Measurements from ENCODE around the gene SERINC1. TPM values are rescaled to one million over a fixed set of nuclear protein-coding genes. Genes with fewer than 3 reads are reported as not detected.
"Not testable (repeated sequence)": the region's sequence is repeated elsewhere in the genome, so short reads cannot be mapped to it uniquely, and the experiment has no call there.

The SERINC1 gene
- total RNA-seq, 1 experiment from 2014 or later: 57.6 TPM

- Histone ChIP-seq H3K9me2 (ENCODE audit: insufficient read depth) (no peaks in the 10 kb centered on the region), H3K9me3 (ENCODE audit: insufficient read depth, low read depth) (no peaks in the 10 kb centered on the region), H3K27me3 (ENCODE audit: insufficient read depth, low read depth) (no peaks in the 10 kb centered on the region), H3K79me2 (ENCODE audit: low read depth) (peaks cover 96% of the 10 kb centered on the region), H3K36me3 (ENCODE audit: low read depth) (peaks cover 27% of the 10 kb centered on the region; the same call in 1 of the 2 replicates), H3K4me1 (replicated peaks; ENCODE audit: insufficient read depth) (peaks cover 17% of the 10 kb centered on the region), H2AFZ (no peak overlapping the region), H4K20me1 (ENCODE audit: insufficient read depth) (peaks cover 95% of the 10 kb centered on the region), H3K4me2 (no peak overlapping the region), H3K4me3 (no peak overlapping the region), H3K27ac (no peak overlapping the region), H3F3A (ENCODE audit: insufficient read depth, low read depth) (no peaks in the 10 kb centered on the region)
- no peak for TF ChIP-seq CTCF (conservative IDR thresholded peaks at IDR 0.05)
- no peak for TF ChIP-seq EZH2 (IDR thresholded peaks at IDR 0.05; ENCODE audit: low read depth)
- BruUV-seq (replicated peaks): no TSS peak
- no peak for DNase-seq
- intact Hi-C loops (cut with micrococcal nuclease; ENCODE audit: unreplicated experiment): no loop called here
- ChIA-PET POLR2A (ENCODE audit: unreplicated experiment) (no interaction called here), CTCF (no interaction called here)
Observed at GRCh38 chr6:122461885-122462284, 9.7 kb downstream of the SERINC1 start.

GRCh38 chr6:122459865-122460416, 11.7 kb downstream of the SERINC1 start:
- H3K27ac ChIP-seq; POLR2A ChIA-PET (ENCODE audit: unreplicated experiment); H3K4me3 ChIP-seq; H3K27me3 ChIP-seq (ENCODE audit: insufficient read depth, low read depth); intact Hi-C loops (cut with micrococcal nuclease; ENCODE audit: unreplicated experiment); DNase-seq; H3F3A ChIP-seq (ENCODE audit: insufficient read depth, low read depth); H3K9me3 ChIP-seq (ENCODE audit: insufficient read depth, low read depth); BruUV-seq (replicated peaks); H3K9me2 ChIP-seq (ENCODE audit: insufficient read depth); CTCF ChIA-PET; H2AFZ ChIP-seq: not testable (repeated sequence)
- peak overlapping the region; percentile 7; the same call in 1 of the 2 replicates for H3K4me2 ChIP-seq
- H4K20me1 ChIP-seq (ENCODE audit: insufficient read depth): peaks cover 92% of the 10 kb centered on the region
- peaks cover 38% of the 10 kb centered on the region for H3K36me3 ChIP-seq (ENCODE audit: low read depth)
- peaks cover 17% of the 10 kb centered on the region for H3K4me1 ChIP-seq (replicated peaks; ENCODE audit: insufficient read depth)
- H3K79me2 ChIP-seq (ENCODE audit: low read depth): peaks cover 84% of the 10 kb centered on the region

- Histone ChIP-seq H3K36me3 (ENCODE audit: low read depth) (peaks cover 41% of the 10 kb centered on the region), H3K4me1 (replicated peaks; ENCODE audit: insufficient read depth) (peaks cover 17% of the 10 kb centered on the region), H4K20me1 (ENCODE audit: insufficient read depth) (peaks cover 85% of the 10 kb centered on the region), H3K4me2 (peak overlapping the region; percentile 7; the same call in 1 of the 2 replicates), H3K79me2 (ENCODE audit: low read depth) (peaks cover 76% of the 10 kb centered on the region), H3K27me3 (ENCODE audit: insufficient read depth, low read depth) (no peaks in the 10 kb centered on the region), H3K9me2 (ENCODE audit: insufficient read depth) (no peaks in the 10 kb centered on the region), H2AFZ (no peak overlapping the region), H3K9me3 (ENCODE audit: insufficient read depth, low read depth) (no peaks in the 10 kb centered on the region), H3F3A (ENCODE audit: insufficient read depth, low read depth) (no peaks in the 10 kb centered on the region; the same call in 1 of the 2 replicates), H3K4me3 (no peak overlapping the region), H3K27ac (peak overlapping the region; percentile 6; the same call in 1 of the 2 replicates)
- TF ChIP-seq EZH2 (IDR thresholded peaks at IDR 0.05; ENCODE audit: low read depth) (no peak), CTCF (conservative IDR thresholded peaks at IDR 0.05) (no peak)
- ChIA-PET POLR2A (ENCODE audit: unreplicated experiment) (no interaction called here), CTCF (no interaction called here)
- BruUV-seq (replicated peaks): no TSS peak
- intact Hi-C loops (cut with micrococcal nuclease; ENCODE audit: unreplicated experiment): no loop called here
- peak in 1 of 2 experiments; percentile 65 for DNase-seq
Observed at GRCh38 chr6:122459240-122459639, 12.4 kb downstream of the SERINC1 start.

- Histone ChIP-seq H3K36me3 (ENCODE audit: low read depth) (peaks cover 42% of the 10 kb centered on the region), H3K9me3 (ENCODE audit: insufficient read depth, low read depth) (no peaks in the 10 kb centered on the region), H3K27ac (no peak overlapping the region), H3K4me3 (no peak overlapping the region), H3F3A (ENCODE audit: insufficient read depth, low read depth) (peaks cover 4% of the 10 kb centered on the region; the same call in 1 of the 2 replicates), H3K9me2 (ENCODE audit: insufficient read depth) (no peaks in the 10 kb centered on the region), H2AFZ (no peak overlapping the region), H3K4me1 (replicated peaks; ENCODE audit: insufficient read depth) (peaks cover 17% of the 10 kb centered on the region), H3K4me2 (no peak overlapping the region), H3K27me3 (ENCODE audit: insufficient read depth, low read depth) (no peaks in the 10 kb centered on the region), H3K79me2 (ENCODE audit: low read depth) (peaks cover 65% of the 10 kb centered on the region), H4K20me1 (ENCODE audit: insufficient read depth) (peaks cover 74% of the 10 kb centered on the region)
- no peak for DNase-seq
- intact Hi-C loops (cut with micrococcal nuclease; ENCODE audit: unreplicated experiment): no loop called here
- POLR2A ChIA-PET (ENCODE audit: unreplicated experiment): no interaction called here
- CTCF ChIA-PET: no interaction called here
- no peak for TF ChIP-seq EZH2 (IDR thresholded peaks at IDR 0.05; ENCODE audit: low read depth)
- no peak for TF ChIP-seq CTCF (conservative IDR thresholded peaks at IDR 0.05)
- no TSS peak for BruUV-seq (replicated peaks)
Observed at GRCh38 chr6:122458087-122458486, 13.5 kb downstream of the SERINC1 start.

- H3K9me2 ChIP-seq (ENCODE audit: insufficient read depth); H3K4me2 ChIP-seq; H2AFZ ChIP-seq; POLR2A ChIA-PET (ENCODE audit: unreplicated experiment); H3K9me3 ChIP-seq (ENCODE audit: insufficient read depth, low read depth); CTCF ChIA-PET; BruUV-seq (replicated peaks); H3K27me3 ChIP-seq (ENCODE audit: insufficient read depth, low read depth); H3K4me3 ChIP-seq; H3K27ac ChIP-seq; DNase-seq; H3F3A ChIP-seq (ENCODE audit: insufficient read depth, low read depth); intact Hi-C loops (cut with micrococcal nuclease; ENCODE audit: unreplicated experiment): not testable (repeated sequence)
- H4K20me1 ChIP-seq (ENCODE audit: insufficient read depth): peaks cover 44% of the 10 kb centered on the region
- H3K36me3 ChIP-seq (ENCODE audit: low read depth): peaks cover 68% of the 10 kb centered on the region
- peaks cover 36% of the 10 kb centered on the region for H3K79me2 ChIP-seq (ENCODE audit: low read depth)
- peaks cover 15% of the 10 kb centered on the region for H3K4me1 ChIP-seq (replicated peaks; ENCODE audit: insufficient read depth)
Observed at GRCh38 chr6:122455116-122455515, 16.5 kb downstream of the SERINC1 start.

Measured in PC-9 (cell line).